Measurements from ENCODE around the gene PGM1.

Gene PGM1

GRCh38 chr1:63601061-63601460, 7.8 kb downstream of the PGM1 start:
- no peaks in the 10 kb centered on the region for H3K9me3 ChIP-seq (ENCODE audit: control insufficient read depth, insufficient read depth, low read depth, low read length)
- H3K36me3 ChIP-seq (ENCODE audit: control insufficient read depth, insufficient read depth, low read length) = peaks cover 9% of the 10 kb centered on the region; the same call in 1 of the 2 replicates
- H3K4me3 ChIP-seq (ENCODE audit: low read depth, low read length) = no peak overlapping the region
- H3K4me1 ChIP-seq (ENCODE audit: control insufficient read depth, insufficient read depth, low read length) = peaks cover 17% of the 10 kb centered on the region
- no peak overlapping the region for H3K27ac ChIP-seq (ENCODE audit: low read depth, low read length)
- H3K27me3 ChIP-seq (ENCODE audit: control insufficient read depth, insufficient read depth, low read length) = no peaks in the 10 kb centered on the region
- no peak overlapping the region for H3K9ac ChIP-seq (ENCODE audit: low read length)

GRCh38 chr1:63601463-63601862, 8.3 kb downstream of the PGM1 start:
- Histone ChIP-seq H3K9ac (ENCODE audit: low read length) (no peak overlapping the region), H3K27me3 (ENCODE audit: control insufficient read depth, insufficient read depth, low read length) (no peaks in the 10 kb centered on the region), H3K9me3 (ENCODE audit: control insufficient read depth, insufficient read depth, low read depth, low read length) (no peaks in the 10 kb centered on the region), H3K27ac (ENCODE audit: low read depth, low read length) (no peak overlapping the region), H3K4me3 (ENCODE audit: low read depth, low read length) (no peak overlapping the region), H3K36me3 (ENCODE audit: control insufficient read depth, insufficient read depth, low read length) (peaks cover 9% of the 10 kb centered on the region; the same call in 1 of the 2 replicates), H3K4me1 (ENCODE audit: control insufficient read depth, insufficient read depth, low read length) (peaks cover 17% of the 10 kb centered on the region)

GRCh38 chr1:63601912-63602311, 8.7 kb downstream of the PGM1 start:
- no peaks in the 10 kb centered on the region for H3K9me3 ChIP-seq (ENCODE audit: control insufficient read depth, insufficient read depth, low read depth, low read length)
- no peak overlapping the region for H3K27ac ChIP-seq (ENCODE audit: low read depth, low read length)
- H3K27me3 ChIP-seq (ENCODE audit: control insufficient read depth, insufficient read depth, low read length) = no peaks in the 10 kb centered on the region
- H3K4me3 ChIP-seq (ENCODE audit: low read depth, low read length) = no peak overlapping the region
- no peak overlapping the region for H3K9ac ChIP-seq (ENCODE audit: low read length)
- peaks cover 17% of the 10 kb centered on the region for H3K4me1 ChIP-seq (ENCODE audit: control insufficient read depth, insufficient read depth, low read length)
- H3K36me3 ChIP-seq (ENCODE audit: control insufficient read depth, insufficient read depth, low read length) = peaks cover 9% of the 10 kb centered on the region; the same call in 1 of the 2 replicates

GRCh38 chr1:63602629-63603028, 9.4 kb downstream of the PGM1 start:
- no peak overlapping the region for H3K4me3 ChIP-seq (ENCODE audit: low read depth, low read length)
- H3K9me3 ChIP-seq (ENCODE audit: control insufficient read depth, insufficient read depth, low read depth, low read length) = no peaks in the 10 kb centered on the region
- peaks cover 17% of the 10 kb centered on the region for H3K4me1 ChIP-seq (ENCODE audit: control insufficient read depth, insufficient read depth, low read length)
- no peak overlapping the region for H3K9ac ChIP-seq (ENCODE audit: low read length)
- no peaks in the 10 kb centered on the region for H3K27me3 ChIP-seq (ENCODE audit: control insufficient read depth, insufficient read depth, low read length)
- H3K27ac ChIP-seq (ENCODE audit: low read depth, low read length) = no peak overlapping the region
- H3K36me3 ChIP-seq (ENCODE audit: control insufficient read depth, insufficient read depth, low read length) = peaks cover 9% of the 10 kb centered on the region; the same call in 1 of the 2 replicates

- Histone ChIP-seq H3K27me3 (ENCODE audit: control insufficient read depth, insufficient read depth, low read length) (no peaks in the 10 kb centered on the region), H3K36me3 (ENCODE audit: control insufficient read depth, insufficient read depth, low read length) (peaks cover 6% of the 10 kb centered on the region; the same call in 1 of the 2 replicates), H3K4me3 (ENCODE audit: low read depth, low read length) (no peak overlapping the region), H3K9me3 (ENCODE audit: control insufficient read depth, insufficient read depth, low read depth, low read length) (no peaks in the 10 kb centered on the region), H3K27ac (ENCODE audit: low read depth, low read length) (no peak overlapping the region), H3K9ac (ENCODE audit: low read length) (no peak overlapping the region), H3K4me1 (ENCODE audit: control insufficient read depth, insufficient read depth, low read length) (peaks cover 17% of the 10 kb centered on the region)
Observed at GRCh38 chr1:63603810-63604209, 10.6 kb downstream of the PGM1 start.

GRCh38 chr1:63607322-63607721, 14.1 kb downstream of the PGM1 start:
- Histone ChIP-seq H3K9me3 (ENCODE audit: control insufficient read depth, insufficient read depth, low read depth, low read length) (no peaks in the 10 kb centered on the region), H3K4me3 (ENCODE audit: low read depth, low read length) (no peak overlapping the region), H3K27me3 (ENCODE audit: control insufficient read depth, insufficient read depth, low read length) (no peaks in the 10 kb centered on the region), H3K4me1 (ENCODE audit: control insufficient read depth, insufficient read depth, low read length) (peaks cover 12% of the 10 kb centered on the region), H3K36me3 (ENCODE audit: control insufficient read depth, insufficient read depth, low read length) (peaks cover 3% of the 10 kb centered on the region; the same call in 1 of the 2 replicates), H3K27ac (ENCODE audit: low read depth, low read length) (no peak overlapping the region), H3K9ac (ENCODE audit: low read length) (no peak overlapping the region)

GRCh38 chr1:63611231-63611630, 18.0 kb downstream of the PGM1 start:
- Histone ChIP-seq H3K9ac (ENCODE audit: low read length) (no peak overlapping the region), H3K36me3 (ENCODE audit: control insufficient read depth, insufficient read depth, low read length) (no peaks in the 10 kb centered on the region), H3K4me3 (ENCODE audit: low read depth, low read length) (no peak overlapping the region), H3K27me3 (ENCODE audit: control insufficient read depth, insufficient read depth, low read length) (no peaks in the 10 kb centered on the region), H3K4me1 (ENCODE audit: control insufficient read depth, insufficient read depth, low read length) (peaks cover 29% of the 10 kb centered on the region), H3K27ac (ENCODE audit: low read depth, low read length) (no peak overlapping the region; the same call in 1 of the 2 replicates), H3K9me3 (ENCODE audit: control insufficient read depth, insufficient read depth, low read depth, low read length) (no peaks in the 10 kb centered on the region)

- peaks cover 35% of the 10 kb centered on the region for H3K4me1 ChIP-seq (ENCODE audit: control insufficient read depth, insufficient read depth, low read length)
- no peak overlapping the region for H3K27ac ChIP-seq (ENCODE audit: low read depth, low read length)
- H3K9me3 ChIP-seq (ENCODE audit: control insufficient read depth, insufficient read depth, low read depth, low read length) = no peaks in the 10 kb centered on the region
- no peak overlapping the region for H3K4me3 ChIP-seq (ENCODE audit: low read depth, low read length)
- no peaks in the 10 kb centered on the region for H3K27me3 ChIP-seq (ENCODE audit: control insufficient read depth, insufficient read depth, low read length)
- H3K36me3 ChIP-seq (ENCODE audit: control insufficient read depth, insufficient read depth, low read length) = no peaks in the 10 kb centered on the region; the same call in 1 of the 2 replicates
- no peak overlapping the region for H3K9ac ChIP-seq (ENCODE audit: low read length)
Observed at GRCh38 chr1:63612564-63612963, 19.4 kb downstream of the PGM1 start.

GRCh38 chr1:63612971-63613370, 19.8 kb downstream of the PGM1 start:
- H3K27ac ChIP-seq (ENCODE audit: low read depth, low read length) = no peak overlapping the region
- no peak overlapping the region for H3K4me3 ChIP-seq (ENCODE audit: low read depth, low read length)
- H3K27me3 ChIP-seq (ENCODE audit: control insufficient read depth, insufficient read depth, low read length) = no peaks in the 10 kb centered on the region
- no peak overlapping the region for H3K9ac ChIP-seq (ENCODE audit: low read length)
- H3K36me3 ChIP-seq (ENCODE audit: control insufficient read depth, insufficient read depth, low read length) = no peaks in the 10 kb centered on the region; the same call in 1 of the 2 replicates
- H3K9me3 ChIP-seq (ENCODE audit: control insufficient read depth, insufficient read depth, low read depth, low read length) = no peaks in the 10 kb centered on the region
- peaks cover 35% of the 10 kb centered on the region for H3K4me1 ChIP-seq (ENCODE audit: control insufficient read depth, insufficient read depth, low read length)

GRCh38 chr1:63615768-63616420, 22.7 kb downstream of the PGM1 start:
- H3K27ac ChIP-seq (ENCODE audit: low read depth, low read length) = no peak overlapping the region
- H3K4me3 ChIP-seq (ENCODE audit: low read depth, low read length) = no peak overlapping the region
- no peaks in the 10 kb centered on the region; the same call in 1 of the 2 replicates for H3K36me3 ChIP-seq (ENCODE audit: control insufficient read depth, insufficient read depth, low read length)
- no peaks in the 10 kb centered on the region for H3K9me3 ChIP-seq (ENCODE audit: control insufficient read depth, insufficient read depth, low read depth, low read length)
- no peak overlapping the region for H3K9ac ChIP-seq (ENCODE audit: low read length)
- peaks cover 31% of the 10 kb centered on the region for H3K4me1 ChIP-seq (ENCODE audit: control insufficient read depth, insufficient read depth, low read length)
- no peaks in the 10 kb centered on the region for H3K27me3 ChIP-seq (ENCODE audit: control insufficient read depth, insufficient read depth, low read length)

GRCh38 chr1:63617450-63617849, 24.2 kb downstream of the PGM1 start:
- Histone ChIP-seq H3K4me1 (ENCODE audit: control insufficient read depth, insufficient read depth, low read length) (peaks cover 21% of the 10 kb centered on the region), H3K4me3 (ENCODE audit: low read depth, low read length) (no peak overlapping the region), H3K36me3 (ENCODE audit: control insufficient read depth, insufficient read depth, low read length) (no peaks in the 10 kb centered on the region; the same call in 1 of the 2 replicates), H3K27me3 (ENCODE audit: control insufficient read depth, insufficient read depth, low read length) (no peaks in the 10 kb centered on the region), H3K27ac (ENCODE audit: low read depth, low read length) (no peak overlapping the region), H3K9me3 (ENCODE audit: control insufficient read depth, insufficient read depth, low read depth, low read length) (no peaks in the 10 kb centered on the region), H3K9ac (ENCODE audit: low read length) (no peak overlapping the region)

Measured in HUES6 (cell line).